ENCODE results near the gene GBGT1. TPM values are rescaled to one million over a fixed set of nuclear protein-coding genes. Genes with fewer than 3 reads are reported as not detected.
A peak's percentile ranks its signal among the peaks of the same experiment; 100 is the strongest.

Gene GBGT1
- total and polyA plus RNA-seq, 9 donors = 3.2 to 5.7 (median 4.6) TPM

GRCh38 chr9:133199648-133200321 lies 36.1 kb upstream of the GBGT1 start:
- peak overlapping the region; percentile 42 for H3K4me3 ChIP-seq (ENCODE audit: low read length)
- peaks cover 5% of the 10 kb centered on the region for H3K9me3 ChIP-seq (replicated peaks; ENCODE audit: control insufficient read depth, low read depth, low read length)
- H3K27me3 ChIP-seq (ENCODE audit: control insufficient read depth, insufficient read depth, low read length) = peaks cover 7% of the 10 kb centered on the region
- H3K36me3 ChIP-seq (ENCODE audit: control insufficient read depth, insufficient read depth, low read length) = no peaks in the 10 kb centered on the region
- no peaks in the 10 kb centered on the region for H3K4me1 ChIP-seq (ENCODE audit: control insufficient read depth, insufficient read depth, low read length)
- WGBS (ENCODE audit: insufficient coverage) = 25% methylated on average over 44 of the region's 44 CpGs
- H3K27ac ChIP-seq (ENCODE audit: low read length) = peak overlapping the region; percentile 82
- peak; percentile 60 for DNase-seq

DNA sequence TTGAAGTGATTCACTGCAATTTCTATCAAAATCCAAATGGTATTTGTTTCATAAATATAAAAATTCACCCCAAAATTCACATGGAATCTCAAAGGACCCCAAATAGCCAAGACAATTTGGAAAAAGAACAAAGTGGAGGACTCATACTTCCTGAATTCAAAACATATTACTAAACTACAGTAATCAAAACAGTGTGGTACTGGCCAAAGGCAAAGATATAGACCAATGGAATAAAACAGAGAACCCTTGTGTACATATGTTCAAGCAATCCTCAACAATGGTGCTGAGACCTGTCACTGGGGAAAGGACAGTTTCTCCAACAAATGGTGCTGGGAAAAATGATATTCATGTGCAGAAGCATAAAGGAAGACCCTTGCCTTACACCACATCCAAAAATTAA lies 31.3 kb upstream of the GBGT1 start:
- Histone ChIP-seq H3K4me3 (ENCODE audit: low read length) (no peak overlapping the region), H3K4me1 (ENCODE audit: control insufficient read depth, insufficient read depth, low read length) (no peaks in the 10 kb centered on the region), H3K36me3 (ENCODE audit: control insufficient read depth, insufficient read depth, low read length) (no peaks in the 10 kb centered on the region), H3K27ac (ENCODE audit: low read length) (no peak overlapping the region), H3K9me3 (replicated peaks; ENCODE audit: control insufficient read depth, low read depth, low read length) (peaks cover 5% of the 10 kb centered on the region), H3K27me3 (ENCODE audit: control insufficient read depth, insufficient read depth, low read length) (peaks cover 4% of the 10 kb centered on the region)
- DNase-seq = no peak

- Histone ChIP-seq H3K36me3 (ENCODE audit: control insufficient read depth, insufficient read depth, low read length) (no peaks in the 10 kb centered on the region), H3K9me3 (replicated peaks; ENCODE audit: control insufficient read depth, low read depth, low read length) (peaks cover 5% of the 10 kb centered on the region), H3K27me3 (ENCODE audit: control insufficient read depth, insufficient read depth, low read length) (no peaks in the 10 kb centered on the region), H3K4me3 (ENCODE audit: low read length) (no peak overlapping the region), H3K27ac (ENCODE audit: low read length) (no peak overlapping the region), H3K4me1 (ENCODE audit: control insufficient read depth, insufficient read depth, low read length) (no peaks in the 10 kb centered on the region)
- WGBS (ENCODE audit: insufficient coverage) = no CpG with 5 or more reads among the region's 4 CpGs
- no peak for DNase-seq
Measured at GRCh38 chr9:133194597-133194996, 30.9 kb upstream of the GBGT1 start.

DNA sequence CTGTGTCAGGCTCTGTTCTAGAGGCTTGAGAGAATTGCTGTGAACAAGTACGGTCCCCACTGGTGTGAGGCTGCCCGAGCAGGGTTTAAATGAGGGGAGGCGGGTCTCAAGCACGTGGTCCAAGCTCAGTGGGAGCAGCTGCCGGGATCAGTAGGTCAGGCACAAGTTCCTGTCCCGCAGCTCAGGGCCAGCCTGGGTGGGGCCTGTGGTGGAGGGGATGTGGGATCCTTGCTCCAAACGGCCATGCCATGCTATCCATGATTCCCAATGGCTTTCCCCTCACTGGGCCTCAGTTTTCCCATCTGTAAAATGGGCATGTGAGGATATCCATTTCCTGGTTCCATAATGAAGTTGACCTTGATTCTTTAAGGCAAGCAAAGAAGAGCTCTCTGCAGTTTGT lies 28.3 kb upstream of the GBGT1 start:
- Histone ChIP-seq H3K9me3 (replicated peaks; ENCODE audit: control insufficient read depth, low read depth, low read length) (peaks cover 5% of the 10 kb centered on the region), H3K4me1 (ENCODE audit: control insufficient read depth, insufficient read depth, low read length) (no peaks in the 10 kb centered on the region), H3K4me3 (ENCODE audit: low read length) (no peak overlapping the region), H3K27ac (ENCODE audit: low read length) (no peak overlapping the region), H3K27me3 (ENCODE audit: control insufficient read depth, insufficient read depth, low read length) (peaks cover 2% of the 10 kb centered on the region), H3K36me3 (ENCODE audit: control insufficient read depth, insufficient read depth, low read length) (no peaks in the 10 kb centered on the region)
- DNase-seq = no peak
- WGBS (ENCODE audit: insufficient coverage) = 74% methylated on average over 5 of the region's 7 CpGs

GRCh38 chr9:133189826-133190225 lies 26.1 kb upstream of the GBGT1 start:
- DNase-seq = no peak
- 87% methylated on average over 8 of the region's 8 CpGs for WGBS (ENCODE audit: insufficient coverage)

DNA sequence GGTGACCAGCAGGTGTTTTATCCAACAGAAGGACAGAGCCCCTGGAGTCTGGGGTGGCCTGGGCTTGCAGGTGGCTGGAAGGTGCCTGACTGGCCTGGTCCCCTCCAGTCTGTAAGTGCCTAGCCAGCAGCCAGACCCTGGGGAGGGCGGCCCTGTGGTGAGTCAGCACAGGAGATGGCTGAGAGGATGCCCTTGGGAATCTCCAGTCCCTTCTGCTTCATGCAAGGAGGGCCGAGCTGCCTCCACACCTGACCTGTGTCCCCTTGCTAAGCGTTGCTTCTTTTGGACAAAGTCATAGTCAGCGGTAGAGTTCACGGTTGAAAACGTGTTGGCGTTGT lies 25.1 kb upstream of the GBGT1 start:
- peaks cover 4% of the 10 kb centered on the region for H3K4me1 ChIP-seq (ENCODE audit: control insufficient read depth, insufficient read depth, low read length)
- 86% methylated on average over 6 of the region's 7 CpGs for WGBS (ENCODE audit: insufficient coverage)
- no peak overlapping the region for H3K4me3 ChIP-seq (ENCODE audit: low read length)
- H3K27me3 ChIP-seq (ENCODE audit: control insufficient read depth, insufficient read depth, low read length) = peaks cover 11% of the 10 kb centered on the region
- H3K9me3 ChIP-seq (replicated peaks; ENCODE audit: control insufficient read depth, low read depth, low read length) = no peaks in the 10 kb centered on the region
- no peak overlapping the region for H3K27ac ChIP-seq (ENCODE audit: low read length)
- H3K36me3 ChIP-seq (ENCODE audit: control insufficient read depth, insufficient read depth, low read length) = no peaks in the 10 kb centered on the region
- no peak for DNase-seq

More at GRCh38 chr9:133189826-133190225, 26.1 kb upstream of the GBGT1 start:
- no peak overlapping the region for H3K27ac ChIP-seq (ENCODE audit: low read length)
- H3K27me3 ChIP-seq (ENCODE audit: control insufficient read depth, insufficient read depth, low read length) = peaks cover 8% of the 10 kb centered on the region
- H3K9me3 ChIP-seq (replicated peaks; ENCODE audit: control insufficient read depth, low read depth, low read length) = no peaks in the 10 kb centered on the region
- H3K36me3 ChIP-seq (ENCODE audit: control insufficient read depth, insufficient read depth, low read length) = no peaks in the 10 kb centered on the region
- H3K4me1 ChIP-seq (ENCODE audit: control insufficient read depth, insufficient read depth, low read length) = peaks cover 4% of the 10 kb centered on the region
- no peak overlapping the region for H3K4me3 ChIP-seq (ENCODE audit: low read length)

GRCh38 chr9:133188006-133188842 lies 24.5 kb upstream of the GBGT1 start:
- no peaks in the 10 kb centered on the region for H3K36me3 ChIP-seq (ENCODE audit: control insufficient read depth, insufficient read depth, low read length)
- H3K9me3 ChIP-seq (replicated peaks; ENCODE audit: control insufficient read depth, low read depth, low read length) = no peaks in the 10 kb centered on the region
- no peak overlapping the region for H3K4me3 ChIP-seq (ENCODE audit: low read length)
- peaks cover 11% of the 10 kb centered on the region for H3K27me3 ChIP-seq (ENCODE audit: control insufficient read depth, insufficient read depth, low read length)
- no peak overlapping the region for H3K27ac ChIP-seq (ENCODE audit: low read length)
- H3K4me1 ChIP-seq (ENCODE audit: control insufficient read depth, insufficient read depth, low read length) = peaks cover 4% of the 10 kb centered on the region
- DNase-seq = peak; percentile 17
- 49% methylated on average over 20 of the region's 21 CpGs for WGBS (ENCODE audit: insufficient coverage)

DNA sequence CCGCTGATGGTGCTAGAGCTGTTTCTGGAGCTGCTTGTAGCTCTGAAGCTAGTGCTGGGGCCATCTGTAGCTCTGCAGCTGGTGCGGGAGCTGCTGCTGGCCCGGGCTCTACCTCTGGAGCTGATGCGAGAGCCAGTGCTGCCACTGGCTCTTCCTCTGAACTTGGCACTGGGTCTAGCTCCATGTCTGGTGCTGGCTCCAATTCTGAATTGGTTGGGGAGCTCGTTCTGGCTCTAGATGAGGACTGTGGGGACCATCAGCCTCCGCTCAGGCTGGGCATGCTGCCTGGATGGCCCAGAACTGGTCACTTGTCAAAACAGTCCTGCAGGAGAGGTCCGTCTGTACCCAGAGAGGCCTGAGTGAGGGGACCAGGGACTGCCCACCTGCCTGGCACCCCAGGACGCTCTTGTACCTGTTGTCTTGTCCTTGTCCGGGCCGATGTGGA lies 23.9 kb upstream of the GBGT1 start:
- no peak for DNase-seq
- peaks cover 4% of the 10 kb centered on the region for H3K4me1 ChIP-seq (ENCODE audit: control insufficient read depth, insufficient read depth, low read length)
- H3K36me3 ChIP-seq (ENCODE audit: control insufficient read depth, insufficient read depth, low read length) = no peaks in the 10 kb centered on the region
- 71% methylated on average over 7 of the region's 10 CpGs for WGBS (ENCODE audit: insufficient coverage)
- no peak overlapping the region for H3K27ac ChIP-seq (ENCODE audit: low read length)
- H3K27me3 ChIP-seq (ENCODE audit: control insufficient read depth, insufficient read depth, low read length) = peaks cover 11% of the 10 kb centered on the region
- H3K9me3 ChIP-seq (replicated peaks; ENCODE audit: control insufficient read depth, low read depth, low read length) = no peaks in the 10 kb centered on the region
- no peak overlapping the region for H3K4me3 ChIP-seq (ENCODE audit: low read length)

DNA sequence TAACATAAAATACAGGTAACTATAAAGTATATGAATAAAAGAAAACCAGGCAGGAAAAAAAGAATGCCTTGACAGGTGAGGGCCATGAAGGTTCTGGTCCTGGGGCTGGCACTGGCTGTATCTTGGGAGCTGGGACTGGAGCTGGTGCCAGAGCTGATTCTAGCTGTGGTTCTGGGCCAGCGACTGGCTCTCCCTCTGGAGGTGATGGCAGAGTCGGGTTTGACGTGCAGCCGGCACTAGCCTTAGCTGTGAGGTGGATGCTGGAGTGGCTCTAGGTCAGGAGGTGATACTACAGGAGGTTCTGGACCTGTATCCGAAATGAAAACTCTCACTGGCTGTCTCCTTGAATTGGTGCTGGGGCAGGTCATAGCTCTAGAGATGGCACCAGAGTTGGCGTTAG lies 23.0 kb upstream of the GBGT1 start:
- 100% methylated on average over 5 of the region's 6 CpGs for WGBS (ENCODE audit: insufficient coverage)
- Histone ChIP-seq H3K9me3 (replicated peaks; ENCODE audit: control insufficient read depth, low read depth, low read length) (no peaks in the 10 kb centered on the region), H3K36me3 (ENCODE audit: control insufficient read depth, insufficient read depth, low read length) (no peaks in the 10 kb centered on the region), H3K4me1 (ENCODE audit: control insufficient read depth, insufficient read depth, low read length) (peaks cover 4% of the 10 kb centered on the region), H3K27ac (ENCODE audit: low read length) (no peak overlapping the region), H3K4me3 (ENCODE audit: low read length) (no peak overlapping the region), H3K27me3 (ENCODE audit: control insufficient read depth, insufficient read depth, low read length) (peaks cover 16% of the 10 kb centered on the region)
- no peak for DNase-seq

DNA sequence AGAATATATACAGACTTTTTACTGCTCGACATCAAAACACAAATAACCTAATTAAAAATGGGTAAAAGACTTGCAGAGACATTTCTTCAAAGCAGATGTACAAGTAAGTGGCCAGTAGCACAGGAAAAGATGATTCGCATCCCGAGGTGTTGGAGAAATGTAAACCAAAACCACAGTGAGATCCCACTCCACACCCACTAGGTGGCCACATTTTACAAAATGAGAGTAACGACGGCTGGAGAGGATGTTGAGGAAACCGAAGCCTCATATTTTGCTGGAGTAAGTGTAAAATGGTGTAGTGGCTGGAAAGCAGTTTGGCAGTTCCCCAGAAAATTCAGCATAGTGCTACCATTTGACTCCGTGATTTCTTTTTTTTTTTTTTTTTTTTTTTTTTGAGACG lies 21.3 kb upstream of the GBGT1 start:
- H3K27me3 ChIP-seq (ENCODE audit: control insufficient read depth, insufficient read depth, low read length) = peaks cover 16% of the 10 kb centered on the region
- no CpG with 5 or more reads among the region's 8 CpGs for WGBS (ENCODE audit: insufficient coverage)
- DNase-seq = peak; percentile 90

More for the DNA sequence above, 21.3 kb upstream of the GBGT1 start:
- Histone ChIP-seq H3K4me3 (ENCODE audit: low read length) (no peak overlapping the region), H3K4me1 (ENCODE audit: control insufficient read depth, insufficient read depth, low read length) (peaks cover 4% of the 10 kb centered on the region), H3K27ac (ENCODE audit: low read length) (no peak overlapping the region), H3K9me3 (replicated peaks; ENCODE audit: control insufficient read depth, low read depth, low read length) (no peaks in the 10 kb centered on the region), H3K36me3 (ENCODE audit: control insufficient read depth, insufficient read depth, low read length) (no peaks in the 10 kb centered on the region)
